Fibroblast of lung (primary cell): Measurements from ENCODE around the gene TMEM239. TPM values are rescaled to one million over a fixed set of nuclear protein-coding genes. Genes with fewer than 3 reads are reported as not detected.
"Not testable (repeated sequence)": the region's sequence is repeated elsewhere in the genome, so short reads cannot be mapped to it uniquely, and the experiment has no call there.

Experiments used
- DNase-seq, 2 donors: peaks; one replicate each; pipeline versions ENCODE4 v3.0.0 to v3.0.0-alpha.2; 2010; ENCODE audit warnings: low read depth in 2 of 2
- H2AFZ ChIP-seq: 2 replicates; pipeline ENCODE4 v1.5.1; 2012; ENCODE audit warnings: low read length, control low read depth, inconsistent platforms
- H3K27ac ChIP-seq: 2 replicates; pipeline ENCODE4 v1.5.1; 2011; ENCODE audit warnings: low read length, control low read depth; ENCODE audit not compliant: insufficient read depth
- H3K27me3 ChIP-seq: 2 replicates; pipeline ENCODE4 v1.5.1; 2011; ENCODE audit warnings: mild to moderate bottlenecking, low read length; ENCODE audit not compliant: control insufficient read depth, insufficient read depth
- H3K36me3 ChIP-seq: 2 replicates; pipeline ENCODE4 v1.5.1; 2011; ENCODE audit warnings: low read length; ENCODE audit not compliant: control insufficient read depth, insufficient read depth
- H3K4me1 ChIP-seq: 2 replicates; pipeline ENCODE4 v1.5.1; 2011; ENCODE audit warnings: low read length; ENCODE audit not compliant: control insufficient read depth, insufficient read depth; ENCODE audit errors: extremely low read depth
- H3K4me2 ChIP-seq: 2 replicates; pipeline ENCODE4 v1.5.1; 2011; ENCODE audit warnings: low read length, control low read depth; ENCODE audit not compliant: insufficient read depth; ENCODE audit errors: extremely low read depth
- H3K4me3 ChIP-seq, 4 experiments: fragments of 200-600 bp in 1 of 4; sonication (generic) in 1 of 4; replicated peaks in 1 of 4; 2 replicates each; pipeline ENCODE4 v1.5.1; 2011 to 2016; ENCODE audit warnings: low read length in 4 of 4, low read depth in 3 of 4, mild to moderate bottlenecking in 3 of 4, control low read depth in 2 of 4, inconsistent platforms in 1 of 4, mixed read lengths in 1 of 4; ENCODE audit not compliant: insufficient read depth in 1 of 4; ENCODE audit errors: control extremely low read depth in 1 of 4
- H3K79me2 ChIP-seq: 2 replicates; pipeline ENCODE4 v1.5.1; 2012; ENCODE audit warnings: mild to moderate bottlenecking, low read length, inconsistent platforms; ENCODE audit not compliant: control insufficient read depth, insufficient read depth
- H3K9ac ChIP-seq: 2 replicates; pipeline ENCODE4 v1.5.1; 2011; ENCODE audit warnings: mild to moderate bottlenecking, low read length, control low read depth; ENCODE audit not compliant: insufficient read depth
- H3K9me3 ChIP-seq: 2 replicates; pipeline ENCODE4 v1.5.1; 2012; ENCODE audit warnings: low read depth, low read length; ENCODE audit not compliant: control insufficient read depth, insufficient read depth
- H4K20me1 ChIP-seq: 2 replicates; pipeline ENCODE4 v1.5.1; 2011; ENCODE audit warnings: low read length; ENCODE audit not compliant: control insufficient read depth, insufficient read depth; ENCODE audit errors: extremely low read depth
- EZH2 ChIP-seq: IDR thresholded peaks from 2 replicates; pipeline ENCODE4 v1.5.1; 2012; ENCODE audit warnings: low read length, control low read depth, mild to moderate bottlenecking; ENCODE audit errors: missing control alignments
- polyA plus RNA-seq, 2 donors: library from polyadenylated mRNA; depleted of rRNA in 1 of 2; stranded (reverse) in 1 of 2; unstranded in 1 of 2; fragments of >200 nt; gene quantifications; 2 replicates each; pipeline ENCODE4 v1.2.1, GENCODE V29; 2011 to 2012; ENCODE audit warnings: missing spikeins in 1 of 2
- total RNA-seq: library from RNA; depleted of rRNA; stranded (reverse); fragments of >200 nt; gene quantifications from 2 replicates; pipeline ENCODE4 v1.2.1, GENCODE V29; 2014
- TF ChIP-seq, protein P1 (sequence below), 2 donors: IDR thresholded peaks in 1 of 2; conservative IDR thresholded peaks in 1 of 2; 1 replicate in 1 of 2; 2 replicates in 1 of 2; pipeline ENCODE4 v1.5.1; 2011 to 2012; ENCODE audit warnings: low read length in 2 of 2, control low read depth in 1 of 2, inconsistent platforms in 1 of 2, low read depth in 1 of 2, mild to moderate bottlenecking in 1 of 2

The TMEM239 gene
- total and polyA plus RNA-seq, 2 donors (not counting 1 experiment from before 2014, with no cell fraction given): 0.03 TPM; not detected in 1

DNA sequence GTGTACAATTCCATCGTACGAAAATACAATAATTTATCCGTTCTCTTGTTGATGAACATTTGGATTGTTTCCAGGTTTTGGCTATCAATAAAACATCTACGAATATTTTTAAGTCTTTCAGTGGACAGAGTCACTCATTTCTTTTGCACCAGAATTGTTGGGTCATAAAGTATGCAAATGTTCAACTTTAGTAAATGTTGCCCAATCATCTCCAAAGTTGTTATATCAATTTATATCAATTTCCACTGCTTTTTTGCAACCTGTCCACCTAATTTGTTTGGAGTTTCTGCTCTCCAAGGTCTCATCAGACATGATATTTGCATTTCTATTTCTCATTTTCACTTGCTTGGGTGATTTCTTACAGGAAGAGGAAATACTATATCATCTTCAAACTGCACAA, 10.5 kb downstream of the TMEM239 start:
- Histone ChIP-seq H4K20me1 (no peaks in the 10 kb centered on the region), H3K27ac (no peak overlapping the region), H3K9me3 (no peaks in the 10 kb centered on the region), H3K36me3 (no peaks in the 10 kb centered on the region), H3K27me3 (peaks cover 8% of the 10 kb centered on the region), H3K9ac (no peak overlapping the region), H3K4me1 (peaks cover 2% of the 10 kb centered on the region), H3K4me3 (no peak overlapping the region), H2AFZ (no peak overlapping the region), H3K79me2 (no peaks in the 10 kb centered on the region), H3K4me2 (no peak overlapping the region)
- TF ChIP-seq EZH2: no peak
- TF ChIP-seq, protein P1, sequence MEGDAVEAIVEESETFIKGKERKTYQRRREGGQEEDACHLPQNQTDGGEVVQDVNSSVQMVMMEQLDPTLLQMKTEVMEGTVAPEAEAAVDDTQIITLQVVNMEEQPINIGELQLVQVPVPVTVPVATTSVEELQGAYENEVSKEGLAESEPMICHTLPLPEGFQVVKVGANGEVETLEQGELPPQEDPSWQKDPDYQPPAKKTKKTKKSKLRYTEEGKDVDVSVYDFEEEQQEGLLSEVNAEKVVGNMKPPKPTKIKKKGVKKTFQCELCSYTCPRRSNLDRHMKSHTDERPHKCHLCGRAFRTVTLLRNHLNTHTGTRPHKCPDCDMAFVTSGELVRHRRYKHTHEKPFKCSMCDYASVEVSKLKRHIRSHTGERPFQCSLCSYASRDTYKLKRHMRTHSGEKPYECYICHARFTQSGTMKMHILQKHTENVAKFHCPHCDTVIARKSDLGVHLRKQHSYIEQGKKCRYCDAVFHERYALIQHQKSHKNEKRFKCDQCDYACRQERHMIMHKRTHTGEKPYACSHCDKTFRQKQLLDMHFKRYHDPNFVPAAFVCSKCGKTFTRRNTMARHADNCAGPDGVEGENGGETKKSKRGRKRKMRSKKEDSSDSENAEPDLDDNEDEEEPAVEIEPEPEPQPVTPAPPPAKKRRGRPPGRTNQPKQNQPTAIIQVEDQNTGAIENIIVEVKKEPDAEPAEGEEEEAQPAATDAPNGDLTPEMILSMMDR (conservative IDR thresholded peaks at IDR 0.05 in 1 of 2, IDR thresholded peaks at IDR 0.05 in 1 of 2; ENCODE audit: low read depth in 1 of 2, low read length in 2 of 2): no peak
- no peak for DNase-seq

- TF ChIP-seq, protein P1 (conservative IDR thresholded peaks at IDR 0.05 in 1 of 2, IDR thresholded peaks at IDR 0.05 in 1 of 2; ENCODE audit: low read depth in 1 of 2, low read length in 2 of 2): no peak
- TF ChIP-seq EZH2: no peak
- Histone ChIP-seq H3K27me3 (peaks cover 4% of the 10 kb centered on the region), H3K36me3 (no peaks in the 10 kb centered on the region), H3K27ac (no peak overlapping the region), H3K4me3 (no peak overlapping the region), H3K9me3 (no peaks in the 10 kb centered on the region), H2AFZ (no peak overlapping the region), H4K20me1 (no peaks in the 10 kb centered on the region), H3K79me2 (no peaks in the 10 kb centered on the region), H3K4me1 (no peaks in the 10 kb centered on the region), H3K9ac (no peak overlapping the region), H3K4me2 (no peak overlapping the region)
- DNase-seq: no peak
Observed at GRCh38 chr20:2829376-2829775, 13.2 kb downstream of the TMEM239 start.

GRCh38 chr20:2831206-2831605, 15.0 kb downstream of the TMEM239 start:
- not testable (repeated sequence) for H2AFZ ChIP-seq, H3K27ac ChIP-seq, H3K4me2 ChIP-seq, H3K4me1 ChIP-seq, H3K27me3 ChIP-seq, H3K9ac ChIP-seq, H3K79me2 ChIP-seq, H3K36me3 ChIP-seq, DNase-seq, H4K20me1 ChIP-seq, H3K9me3 ChIP-seq, H3K4me3 ChIP-seq
